SH-SY5Y (cell line): ENCODE results near the gene SPANXD.

ENCODE experiments used
- GATA2 ChIP-seq: IDR thresholded peaks from 2 replicates; pipeline ENCODE4 v1.6.1; 2011; ENCODE audit warnings: mild to moderate bottlenecking, low read depth, low read length
- GATA3 ChIP-seq: IDR thresholded peaks from 2 replicates; pipeline ENCODE4 v1.6.1; 2011; ENCODE audit warnings: low read depth, mild to moderate bottlenecking, low read length, moderate library complexity

DNA sequence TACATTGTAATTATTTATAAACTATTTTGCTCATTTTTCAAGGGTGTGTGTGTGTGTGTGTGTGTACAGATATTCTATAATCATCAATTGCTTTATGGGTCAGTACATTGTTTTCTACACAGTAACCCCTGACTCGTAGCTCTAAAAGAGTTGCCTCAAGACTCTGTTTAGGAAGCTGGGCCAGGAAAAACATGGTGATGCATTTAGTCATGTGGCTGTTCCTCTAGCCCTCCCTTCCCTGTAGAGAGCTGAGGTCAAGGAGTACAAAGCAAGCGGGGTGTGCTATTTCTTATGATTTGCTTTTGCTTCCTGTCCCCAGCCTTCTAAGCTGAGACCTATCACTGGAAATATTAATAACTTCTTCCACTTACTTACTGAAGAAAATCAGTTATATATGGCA is 34.8 kb upstream of the SPANXD start:
- no peak for TF ChIP-seq GATA2
- no peak for TF ChIP-seq GATA3
